Lower leg skin (tissue), 3 donors: ENCODE results near the gene KLHL35.

Source experiments
- CTCF ChIP-seq, 3 donors: fragments of 450-650 bp; IDR thresholded peaks; one replicate each; pipeline ENCODE4 v1.5.1; 2016; ENCODE audit warnings: antibody characterized with exemption in 3 of 3, mild to moderate bottlenecking in 3 of 3, moderate library complexity in 2 of 3
- POLR2A ChIP-seq, 2 donors: fragments of 450-650 bp; IDR thresholded peaks; one replicate each; pipeline ENCODE4 v1.6.1; 2016 to 2017; ENCODE audit warnings: antibody characterized with exemption in 2 of 2, mild to moderate bottlenecking in 1 of 2, moderate library complexity in 1 of 2

- TF ChIP-seq CTCF (IDR thresholded peaks at IDR 0.05): no peak
- no peak for TF ChIP-seq POLR2A (IDR thresholded peaks at IDR 0.05)
These were observed 43.0 kb upstream of the KLHL35 start for GRCh38 chr11:75475767-75476650.
